Activated B cell treated with CpG ODN at 0.5 μM for 24 hours (primary cell): ENCODE measurements around the gene CMKLR1. TPM values are rescaled to one million over a fixed set of nuclear protein-coding genes. Genes with fewer than 3 reads are reported as not detected.

Experiments used
- ATAC-seq: fragments of 200-7000 bp; cut with Tn5 transposase; one replicate; pipeline ENCODE4 v1.10.0; 2021; ENCODE audit warnings: low read depth, mild to moderate bottlenecking, moderate library complexity
- CTCF ChIA-PET: fragments of 350-600 bp; sonication (Branson Sonifier 250); formaldehyde crosslinking; loops from one replicate; lab custom pipeline; 2021; ENCODE audit warnings: antibody characterized with exemption; lab: Charles Lee
- POLR2A ChIA-PET: fragments of 350-600 bp; sonication (Branson Sonifier 250); formaldehyde crosslinking; loops from one replicate; lab custom pipeline; 2021; ENCODE audit warnings: antibody characterized with exemption; lab: Charles Lee
- DNase-seq: peaks from one replicate; pipeline ENCODE4 v3.0.0; 2022
- H3K27ac Mint-ChIP-seq: one replicate; pipeline ENCODE4 v1.8.0; 2020; ENCODE audit warnings: mixed read lengths
- H3K27me3 Mint-ChIP-seq: one replicate; pipeline ENCODE4 v1.8.0; 2021; ENCODE audit warnings: mixed read lengths
- H3K36me3 Mint-ChIP-seq: one replicate; pipeline ENCODE4 v1.8.0; 2021; ENCODE audit warnings: low read depth, mixed read lengths
- H3K4me1 Mint-ChIP-seq: one replicate; pipeline ENCODE4 v1.8.0; 2021; ENCODE audit warnings: mixed read lengths
- H3K4me3 Mint-ChIP-seq: one replicate; pipeline ENCODE4 v1.8.0; 2020; ENCODE audit warnings: mild to moderate bottlenecking, mixed read lengths
- H3K9me3 Mint-ChIP-seq: one replicate; pipeline ENCODE4 v1.8.0; 2020; ENCODE audit warnings: mixed read lengths
- CTCF ChIP-seq: fragments of 200-600 bp; IDR thresholded peaks from one replicate; pipeline ENCODE4 v1.8.0; 2022; ENCODE audit warnings: antibody characterized with exemption, mild to moderate bottlenecking
- intact Hi-C: fragments of 100-400 bp; cut with micrococcal nuclease; formaldehyde crosslinking; loops from one replicate; pipeline ENCODE4 v1.15.1; 2024
- total RNA-seq: library from RNA; stranded (reverse); gene quantifications from 2 replicates; pipeline ENCODE4 v1.2.3, GENCODE V29; 2022

Gene CMKLR1
- total RNA-seq, 1 donor from 2014 or later = 0.24 TPM

GRCh38 chr12:108248011-108248410, 91.1 kb downstream of the CMKLR1 start:
- ChIA-PET POLR2A (no interaction called here), CTCF (no interaction called here)
- Mint-ChIP-seq H3K9me3 (no peaks in the 10 kb centered on the region), H3K4me3 (no peak overlapping the region), H3K36me3 (no peaks in the 10 kb centered on the region), H3K27me3 (peaks cover 18% of the 10 kb centered on the region), H3K4me1 (no peaks in the 10 kb centered on the region), H3K27ac (no peak overlapping the region)
- no peak for DNase-seq
- intact Hi-C loops = no loop called here
- no peak for ATAC-seq
- no peak for TF ChIP-seq CTCF

GRCh38 chr12:108247130-108247529, 92.0 kb downstream of the CMKLR1 start:
- CTCF ChIA-PET = no interaction called here
- DNase-seq (no peak), ATAC-seq (no peak)
- Mint-ChIP-seq H3K27me3 (peaks cover 18% of the 10 kb centered on the region), H3K4me1 (no peaks in the 10 kb centered on the region), H3K27ac (no peak overlapping the region), H3K36me3 (no peaks in the 10 kb centered on the region), H3K4me3 (no peak overlapping the region), H3K9me3 (no peaks in the 10 kb centered on the region)
- no peak for TF ChIP-seq CTCF
- intact Hi-C loops = no loop called here
- POLR2A ChIA-PET = no interaction called here

GRCh38 chr12:108241986-108242703, 97.0 kb downstream of the CMKLR1 start:
- no peaks in the 10 kb centered on the region for H3K9me3 Mint-ChIP-seq
- TF ChIP-seq CTCF = no peak
- H3K4me3 Mint-ChIP-seq = no peak overlapping the region
- no peaks in the 10 kb centered on the region for H3K36me3 Mint-ChIP-seq
- ChIA-PET POLR2A (no interaction called here), CTCF (no interaction called here)
- ATAC-seq = no peak
- intact Hi-C loops = no loop called here
- peaks cover 10% of the 10 kb centered on the region for H3K27me3 Mint-ChIP-seq
- no peak overlapping the region for H3K27ac Mint-ChIP-seq
- DNase-seq = no peak
- no peaks in the 10 kb centered on the region for H3K4me1 Mint-ChIP-seq

- no peaks in the 10 kb centered on the region for H3K4me1 Mint-ChIP-seq
- intact Hi-C loops = no loop called here
- H3K27me3 Mint-ChIP-seq = peaks cover 10% of the 10 kb centered on the region
- DNase-seq (no peak), ATAC-seq (no peak)
- no peaks in the 10 kb centered on the region for H3K9me3 Mint-ChIP-seq
- ChIA-PET CTCF (no interaction called here), POLR2A (no interaction called here)
- no peak for TF ChIP-seq CTCF
- H3K4me3 Mint-ChIP-seq = no peak overlapping the region
- no peak overlapping the region for H3K27ac Mint-ChIP-seq
- H3K36me3 Mint-ChIP-seq = no peaks in the 10 kb centered on the region
These were observed 98.2 kb downstream of the CMKLR1 start for GRCh38 chr12:108240928-108241327.

- no peak for DNase-seq
- ChIA-PET POLR2A (no interaction called here), CTCF (no interaction called here)
- Mint-ChIP-seq H3K36me3 (no peaks in the 10 kb centered on the region), H3K9me3 (no peaks in the 10 kb centered on the region), H3K27me3 (peaks cover 10% of the 10 kb centered on the region), H3K4me1 (no peaks in the 10 kb centered on the region), H3K27ac (no peak overlapping the region), H3K4me3 (no peak overlapping the region)
- intact Hi-C loops = no loop called here
- ATAC-seq = no peak
- TF ChIP-seq CTCF = no peak
These were observed 98.9 kb downstream of the CMKLR1 start for GRCh38 chr12:108240027-108240785.
